ENCODE measurements around the gene CNTD1. TPM values are rescaled to one million over a fixed set of nuclear protein-coding genes. Genes with fewer than 3 reads are reported as not detected.

CNTD1 gene
- total RNA-seq, 2 donors from 2014 or later = 1.4 to 7.7 TPM

DNA sequence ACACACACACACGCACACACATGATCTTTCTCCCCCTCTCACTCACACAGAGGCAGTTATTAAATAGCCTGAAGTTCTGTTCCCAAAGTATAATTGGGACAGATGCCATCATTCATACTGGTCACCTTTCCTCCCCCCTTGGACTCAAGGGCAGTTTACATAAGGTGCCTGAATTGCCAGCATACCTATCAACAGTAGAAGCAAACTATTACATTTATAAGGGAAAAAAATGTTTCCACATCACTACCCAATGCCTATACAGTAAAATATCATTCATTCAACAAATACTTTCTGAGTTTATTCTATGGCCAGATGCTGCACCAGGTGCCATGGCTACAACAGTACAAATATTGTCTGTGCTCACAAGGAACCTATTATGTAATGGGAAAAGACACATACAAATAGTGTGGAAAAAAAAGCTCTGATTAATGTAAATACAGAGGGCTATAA, 6.3 kb downstream of the CNTD1 start:
- H3K27me3 ChIP-seq (replicated peaks; ENCODE audit: insufficient read depth) = no peaks in the 10 kb centered on the region
- no peaks in the 10 kb centered on the region for H3K36me3 ChIP-seq
- WGBS = 34% methylated on average over 1 of the region's 1 CpG
- no peak overlapping the region for H3K4me3 ChIP-seq
- peaks cover 10% of the 10 kb centered on the region for H3K4me1 ChIP-seq (replicated peaks)
- peak; percentile 63 for DNase-seq (ENCODE audit: low spot score)
- no peaks in the 10 kb centered on the region for H3K9me3 ChIP-seq
- TF ChIP-seq, protein P1, sequence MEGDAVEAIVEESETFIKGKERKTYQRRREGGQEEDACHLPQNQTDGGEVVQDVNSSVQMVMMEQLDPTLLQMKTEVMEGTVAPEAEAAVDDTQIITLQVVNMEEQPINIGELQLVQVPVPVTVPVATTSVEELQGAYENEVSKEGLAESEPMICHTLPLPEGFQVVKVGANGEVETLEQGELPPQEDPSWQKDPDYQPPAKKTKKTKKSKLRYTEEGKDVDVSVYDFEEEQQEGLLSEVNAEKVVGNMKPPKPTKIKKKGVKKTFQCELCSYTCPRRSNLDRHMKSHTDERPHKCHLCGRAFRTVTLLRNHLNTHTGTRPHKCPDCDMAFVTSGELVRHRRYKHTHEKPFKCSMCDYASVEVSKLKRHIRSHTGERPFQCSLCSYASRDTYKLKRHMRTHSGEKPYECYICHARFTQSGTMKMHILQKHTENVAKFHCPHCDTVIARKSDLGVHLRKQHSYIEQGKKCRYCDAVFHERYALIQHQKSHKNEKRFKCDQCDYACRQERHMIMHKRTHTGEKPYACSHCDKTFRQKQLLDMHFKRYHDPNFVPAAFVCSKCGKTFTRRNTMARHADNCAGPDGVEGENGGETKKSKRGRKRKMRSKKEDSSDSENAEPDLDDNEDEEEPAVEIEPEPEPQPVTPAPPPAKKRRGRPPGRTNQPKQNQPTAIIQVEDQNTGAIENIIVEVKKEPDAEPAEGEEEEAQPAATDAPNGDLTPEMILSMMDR (IDR thresholded peaks at IDR 0.05) = no peak
- TF ChIP-seq POLR2AphosphoS5 (IDR thresholded peaks at IDR 0.05) (peak; percentile 89), POLR2A (IDR thresholded peaks at IDR 0.05) (no peak)
- intact Hi-C loops (cut with DNase I) = no loop called here
- peak overlapping the region; percentile 84 to 93 for H3K27ac ChIP-seq

DNA sequence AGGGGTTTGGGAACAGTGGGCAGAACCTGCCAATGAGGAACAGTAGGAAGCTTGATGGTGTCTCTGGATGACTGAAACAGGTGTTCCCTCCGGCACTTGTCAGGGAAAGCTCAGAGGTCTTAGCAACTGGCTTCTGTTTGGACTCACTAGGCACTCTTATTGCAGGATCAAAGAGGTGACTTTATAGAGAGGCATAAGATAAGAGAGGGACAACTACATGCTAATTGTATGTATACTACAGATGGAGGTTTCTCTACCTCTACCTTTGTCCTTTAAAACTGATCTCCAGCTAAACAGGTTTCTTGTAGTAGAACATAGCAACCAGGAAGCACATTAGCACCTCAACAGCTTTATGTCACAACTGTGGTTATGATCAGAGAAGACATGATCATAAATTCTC, 7.6 kb downstream of the CNTD1 start:
- Histone ChIP-seq H3K4me1 (replicated peaks) (peaks cover 10% of the 10 kb centered on the region), H3K9me3 (no peaks in the 10 kb centered on the region), H3K36me3 (peaks cover 0 to 4% of the 10 kb centered on the region in 2 donors), H3K4me3 (no peak overlapping the region), H3K27ac (peak overlapping the region; percentile 79 to 93), H3K27me3 (replicated peaks; ENCODE audit: insufficient read depth) (no peaks in the 10 kb centered on the region)
- intact Hi-C loops (cut with DNase I) = no loop called here
- TF ChIP-seq POLR2A (IDR thresholded peaks at IDR 0.05) = no peak
- TF ChIP-seq, protein P1 (IDR thresholded peaks at IDR 0.05) = no peak
- TF ChIP-seq POLR2AphosphoS5 (IDR thresholded peaks at IDR 0.05) = no peak
- DNase-seq (ENCODE audit: low spot score) = no peak
- 95% methylated on average over 1 of the region's 1 CpG for WGBS

DNA sequence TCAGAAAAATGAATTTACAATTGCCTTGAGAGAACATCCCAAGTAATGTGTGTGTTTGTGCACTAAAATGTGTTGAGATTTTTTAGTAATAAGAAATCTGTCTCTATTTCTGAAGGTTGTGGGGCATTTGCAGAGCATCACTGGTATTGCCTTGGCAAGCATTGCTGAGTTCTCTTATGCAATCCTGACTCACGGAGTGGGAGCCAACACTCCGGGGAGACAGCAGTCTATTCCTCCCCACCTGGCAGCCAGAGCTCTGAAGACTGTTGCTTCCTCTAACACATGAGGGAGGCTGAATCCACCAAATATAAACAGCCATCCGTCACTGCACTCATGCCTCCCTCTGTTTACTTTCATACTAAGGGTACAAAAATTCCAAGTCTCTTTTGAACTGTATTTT, 10.6 kb downstream of the CNTD1 start:
- DNase-seq (ENCODE audit: low spot score) = no peak
- TF ChIP-seq POLR2A (IDR thresholded peaks at IDR 0.05) = no peak
- TF ChIP-seq, protein P1 (IDR thresholded peaks at IDR 0.05) = no peak
- no peak for TF ChIP-seq POLR2AphosphoS5 (IDR thresholded peaks at IDR 0.05)
- H3K4me1 ChIP-seq (replicated peaks) = peaks cover 10% of the 10 kb centered on the region
- H3K4me3 ChIP-seq = no peak overlapping the region
- peaks cover 0 to 8% of the 10 kb centered on the region in 2 donors for H3K36me3 ChIP-seq
- 13% methylated on average over 3 of the region's 3 CpGs for WGBS
- no peak overlapping the region for H3K27ac ChIP-seq
- intact Hi-C loops (cut with DNase I) = no loop called here
- no peaks in the 10 kb centered on the region for H3K27me3 ChIP-seq (replicated peaks; ENCODE audit: insufficient read depth)
- H3K9me3 ChIP-seq = no peaks in the 10 kb centered on the region

DNA sequence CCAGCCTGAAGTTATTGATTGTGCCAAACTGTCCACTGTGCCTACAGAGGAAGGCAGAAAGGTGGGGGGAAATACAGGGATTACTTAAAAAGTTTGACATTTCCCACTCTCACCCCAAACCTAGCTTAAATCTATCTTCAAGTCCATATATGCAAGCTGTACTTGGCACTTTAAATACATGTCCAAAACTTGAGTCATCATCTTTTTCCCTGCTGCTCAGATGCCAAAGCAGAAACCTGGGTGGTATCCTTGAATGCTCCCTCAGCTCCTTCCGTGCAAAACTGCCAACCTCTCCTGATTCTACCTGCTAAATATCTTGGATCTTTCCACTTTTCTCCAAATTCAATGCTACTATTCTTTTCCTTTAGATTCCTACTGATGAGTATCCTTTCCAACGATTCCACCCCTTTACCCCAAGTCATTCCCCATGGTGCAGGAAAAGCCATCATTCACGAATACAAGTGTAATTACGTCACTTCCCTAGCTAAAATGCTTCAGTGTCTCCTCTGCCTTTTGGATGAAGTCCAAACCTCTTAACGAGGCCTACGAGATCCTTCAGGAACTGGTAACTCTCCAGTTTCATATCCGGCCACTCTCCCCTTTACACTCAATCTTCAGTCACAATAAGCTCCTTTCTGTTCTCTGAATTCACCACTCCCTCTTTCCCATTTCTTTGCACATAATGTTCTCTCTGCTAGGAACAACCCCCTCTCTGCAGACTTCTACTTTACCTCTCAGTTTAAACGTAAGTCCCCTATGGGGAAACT, 16.2 kb downstream of the CNTD1 start:
- TF ChIP-seq, protein P1 (IDR thresholded peaks at IDR 0.05) = no peak
- TF ChIP-seq POLR2AphosphoS5 (IDR thresholded peaks at IDR 0.05) (no peak), POLR2A (IDR thresholded peaks at IDR 0.05) (no peak)
- H3K9me3 ChIP-seq = no peaks in the 10 kb centered on the region
- intact Hi-C loops (cut with DNase I) = no loop called here
- no peak for DNase-seq (ENCODE audit: low spot score)
- peak overlapping the region in 1 of 2 donors; percentile 46 for H3K27ac ChIP-seq
- H3K36me3 ChIP-seq = peaks cover 19 to 33% of the 10 kb centered on the region in 2 donors
- 37% methylated on average over 8 of the region's 8 CpGs for WGBS
- H3K27me3 ChIP-seq (replicated peaks; ENCODE audit: insufficient read depth) = no peaks in the 10 kb centered on the region
- H3K4me1 ChIP-seq (replicated peaks) = no peaks in the 10 kb centered on the region
- H3K4me3 ChIP-seq = no peak overlapping the region

DNA sequence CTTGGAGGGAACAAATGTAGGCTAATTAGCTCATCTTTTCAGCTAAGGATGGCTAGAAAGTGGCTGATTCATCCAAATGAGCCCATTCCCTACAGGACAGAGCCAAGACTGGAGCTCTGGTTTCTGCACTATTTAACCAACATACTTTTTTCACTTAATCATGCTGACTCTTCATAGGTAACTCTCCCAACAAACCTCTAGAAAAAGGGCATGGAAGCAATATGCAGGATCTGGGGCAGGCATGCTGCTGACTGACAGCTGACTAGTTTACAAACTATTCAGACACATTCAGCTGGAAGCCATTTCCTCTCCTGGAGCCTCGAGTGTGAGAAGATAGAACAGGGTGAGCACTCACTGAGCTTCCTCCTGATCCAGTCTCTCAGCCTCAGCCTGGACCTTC, 19.2 kb downstream of the CNTD1 start:
- TF ChIP-seq POLR2A (IDR thresholded peaks at IDR 0.05) = no peak
- no peak for TF ChIP-seq POLR2AphosphoS5 (IDR thresholded peaks at IDR 0.05)
- TF ChIP-seq, protein P1 (IDR thresholded peaks at IDR 0.05) = no peak
- Histone ChIP-seq H3K4me1 (replicated peaks) (no peaks in the 10 kb centered on the region), H3K9me3 (no peaks in the 10 kb centered on the region), H3K36me3 (peaks cover 19 to 25% of the 10 kb centered on the region in 2 donors), H3K27me3 (replicated peaks; ENCODE audit: insufficient read depth) (no peaks in the 10 kb centered on the region), H3K27ac (no peak overlapping the region), H3K4me3 (no peak overlapping the region)
- intact Hi-C loops (cut with DNase I) = no loop called here
- WGBS = 63% methylated on average over 1 of the region's 1 CpG
- DNase-seq (ENCODE audit: low spot score) = no peak

All from prostate gland (tissue), 2 donors.